Measurements from ENCODE around the gene CNST.

Gene CNST

DNA sequence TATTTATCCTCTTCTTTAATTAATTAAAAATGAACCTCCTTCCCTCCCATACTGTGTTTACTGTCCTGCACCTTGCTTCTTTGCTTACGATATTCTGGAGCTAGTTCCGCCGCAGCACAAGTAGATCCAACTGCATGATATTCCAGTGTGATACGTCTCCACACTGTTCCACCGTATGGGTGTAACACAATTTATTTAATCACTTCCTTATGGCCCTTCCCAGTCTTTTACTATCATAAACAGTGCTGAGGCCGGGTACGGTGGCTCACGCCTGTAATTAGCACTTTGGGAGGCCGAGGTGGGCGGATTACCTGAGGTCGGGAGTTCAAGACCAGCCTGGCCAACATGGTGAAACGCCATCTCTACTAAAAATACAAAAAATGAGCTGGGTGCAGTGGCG is 25.7 kb downstream of the CNST start:
- H3K4me3 ChIP-seq (replicated peaks; ENCODE audit: low read depth, low read length), result no peak overlapping the region
- DNase-seq (ENCODE audit: extremely low read depth, low read depth), result no peak
- TF ChIP-seq, protein P1, sequence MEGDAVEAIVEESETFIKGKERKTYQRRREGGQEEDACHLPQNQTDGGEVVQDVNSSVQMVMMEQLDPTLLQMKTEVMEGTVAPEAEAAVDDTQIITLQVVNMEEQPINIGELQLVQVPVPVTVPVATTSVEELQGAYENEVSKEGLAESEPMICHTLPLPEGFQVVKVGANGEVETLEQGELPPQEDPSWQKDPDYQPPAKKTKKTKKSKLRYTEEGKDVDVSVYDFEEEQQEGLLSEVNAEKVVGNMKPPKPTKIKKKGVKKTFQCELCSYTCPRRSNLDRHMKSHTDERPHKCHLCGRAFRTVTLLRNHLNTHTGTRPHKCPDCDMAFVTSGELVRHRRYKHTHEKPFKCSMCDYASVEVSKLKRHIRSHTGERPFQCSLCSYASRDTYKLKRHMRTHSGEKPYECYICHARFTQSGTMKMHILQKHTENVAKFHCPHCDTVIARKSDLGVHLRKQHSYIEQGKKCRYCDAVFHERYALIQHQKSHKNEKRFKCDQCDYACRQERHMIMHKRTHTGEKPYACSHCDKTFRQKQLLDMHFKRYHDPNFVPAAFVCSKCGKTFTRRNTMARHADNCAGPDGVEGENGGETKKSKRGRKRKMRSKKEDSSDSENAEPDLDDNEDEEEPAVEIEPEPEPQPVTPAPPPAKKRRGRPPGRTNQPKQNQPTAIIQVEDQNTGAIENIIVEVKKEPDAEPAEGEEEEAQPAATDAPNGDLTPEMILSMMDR (IDR thresholded peaks at IDR 0.05; ENCODE audit: low read depth, low read length, missing control alignments), result no peak

DNA sequence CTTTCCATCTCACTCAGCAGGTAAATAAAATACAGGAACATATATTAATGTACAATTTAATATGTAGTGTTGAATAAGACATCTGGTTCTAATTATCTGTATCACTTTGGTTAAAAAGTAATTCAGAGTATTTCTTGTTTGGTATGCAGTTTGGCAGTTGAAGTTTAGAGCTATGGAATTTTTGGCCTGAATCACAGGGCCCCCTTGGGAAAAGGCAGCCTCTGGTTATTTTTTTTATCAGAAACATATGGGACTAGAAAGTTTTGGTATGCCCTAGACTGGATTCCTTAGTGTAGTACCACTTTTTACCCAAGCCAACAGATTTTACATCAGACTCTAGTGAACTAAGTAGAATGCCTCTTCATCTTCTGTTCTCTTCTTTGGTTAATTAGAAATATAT is 26.4 kb downstream of the CNST start:
- DNase-seq (ENCODE audit: extremely low read depth, low read depth), result peak; percentile 83
- no peak overlapping the region for H3K4me3 ChIP-seq (replicated peaks; ENCODE audit: low read depth, low read length)
- TF ChIP-seq, protein P1 (IDR thresholded peaks at IDR 0.05; ENCODE audit: low read depth, low read length, missing control alignments), result no peak

DNA sequence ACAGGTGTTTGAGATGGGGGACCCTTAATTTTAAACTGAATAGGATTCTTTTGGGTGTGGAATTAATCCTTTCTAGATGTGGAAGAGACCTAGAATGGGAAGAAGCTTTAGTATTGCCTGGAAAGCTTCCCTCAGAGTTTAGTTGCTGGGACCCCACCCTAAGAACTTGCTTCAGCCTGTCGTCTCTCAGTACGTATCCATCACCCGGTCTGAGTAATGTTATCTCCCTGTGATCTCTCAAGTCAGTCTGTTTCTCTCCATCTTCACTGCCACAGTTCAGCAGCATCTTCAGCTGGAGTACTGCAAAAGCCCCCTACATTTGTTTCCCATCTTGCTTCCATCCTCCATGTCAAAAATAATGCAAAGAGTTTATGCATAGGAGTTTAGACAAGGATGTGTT is 28.9 kb downstream of the CNST start:
- TF ChIP-seq, protein P1 (IDR thresholded peaks at IDR 0.05; ENCODE audit: low read depth, low read length, missing control alignments), result no peak
- DNase-seq (ENCODE audit: extremely low read depth, low read depth), result no peak
- no peak overlapping the region for H3K4me3 ChIP-seq (replicated peaks; ENCODE audit: low read depth, low read length)

DNA sequence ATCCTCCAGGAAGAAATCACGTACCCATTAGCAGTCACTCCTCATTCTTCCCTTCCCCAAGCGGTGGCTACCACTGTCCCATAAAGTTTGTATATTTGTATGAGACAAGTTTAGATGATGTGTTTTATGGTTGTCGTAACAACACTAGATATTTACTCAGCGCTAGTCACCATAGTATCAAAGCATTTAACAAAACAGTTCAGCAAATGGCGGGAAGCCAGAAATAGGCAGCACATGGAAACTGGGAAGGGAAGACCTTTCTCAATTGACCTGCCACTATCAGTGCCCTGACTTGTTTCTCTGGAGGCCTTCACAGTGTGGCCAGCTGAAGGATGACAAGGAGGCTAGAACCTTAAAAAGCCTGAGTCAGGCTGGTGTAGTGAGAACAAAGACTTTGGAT is 31.1 kb downstream of the CNST start:
- peak; percentile 75 for DNase-seq (ENCODE audit: extremely low read depth, low read depth)
- TF ChIP-seq, protein P1 (IDR thresholded peaks at IDR 0.05; ENCODE audit: low read depth, low read length, missing control alignments), result no peak

DNA sequence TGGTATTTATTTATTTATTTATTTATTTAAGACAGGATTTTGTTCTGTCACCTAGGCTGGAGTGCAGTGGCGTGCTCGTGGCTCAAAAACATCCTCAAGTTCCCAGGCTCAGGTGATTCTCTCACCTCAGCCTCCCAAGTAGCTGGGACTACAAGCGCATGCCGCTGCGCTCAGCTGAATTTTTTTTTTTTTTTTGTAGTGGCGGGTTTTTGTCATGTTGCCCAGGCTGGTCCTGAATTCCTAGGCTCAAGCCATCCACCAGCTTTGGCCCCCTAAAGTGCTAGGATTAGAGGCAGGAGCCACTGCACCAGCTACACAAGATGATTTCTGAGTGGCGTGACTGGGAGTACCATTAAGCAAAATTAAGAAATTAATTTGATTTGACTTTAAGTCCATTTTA is 31.7 kb downstream of the CNST start:
- no peak overlapping the region for H3K4me3 ChIP-seq (replicated peaks; ENCODE audit: low read depth, low read length)
- no peak for DNase-seq (ENCODE audit: extremely low read depth, low read depth)
- TF ChIP-seq, protein P1 (IDR thresholded peaks at IDR 0.05; ENCODE audit: low read depth, low read length, missing control alignments), result no peak

More for the DNA sequence above, 31.1 kb downstream of the CNST start:
- H3K4me3 ChIP-seq (replicated peaks; ENCODE audit: low read depth, low read length), result no peak overlapping the region

DNA sequence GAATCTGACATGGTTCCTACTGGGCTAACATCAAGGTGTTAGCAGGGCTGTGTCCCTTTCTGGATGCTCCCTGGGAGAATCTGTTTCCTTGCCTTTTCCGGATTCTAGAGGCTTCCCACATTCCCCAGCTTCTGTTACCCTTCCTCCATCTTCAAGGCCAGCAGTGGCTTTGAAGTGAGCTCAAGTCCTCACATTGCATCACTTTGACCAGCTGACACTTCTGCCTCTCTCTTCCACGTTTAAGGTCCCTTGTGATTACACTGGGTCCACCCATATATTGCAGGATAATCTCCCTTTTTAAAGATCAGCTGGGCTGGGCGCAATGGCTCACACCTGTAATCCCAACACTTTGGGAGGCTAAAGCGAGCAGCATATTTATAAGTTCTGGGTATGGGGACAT is 33.1 kb downstream of the CNST start:
- DNase-seq (ENCODE audit: extremely low read depth, low read depth), result no peak
- TF ChIP-seq, protein P1 (IDR thresholded peaks at IDR 0.05; ENCODE audit: low read depth, low read length, missing control alignments), result no peak
- no peak overlapping the region for H3K4me3 ChIP-seq (replicated peaks; ENCODE audit: low read depth, low read length)

DNA sequence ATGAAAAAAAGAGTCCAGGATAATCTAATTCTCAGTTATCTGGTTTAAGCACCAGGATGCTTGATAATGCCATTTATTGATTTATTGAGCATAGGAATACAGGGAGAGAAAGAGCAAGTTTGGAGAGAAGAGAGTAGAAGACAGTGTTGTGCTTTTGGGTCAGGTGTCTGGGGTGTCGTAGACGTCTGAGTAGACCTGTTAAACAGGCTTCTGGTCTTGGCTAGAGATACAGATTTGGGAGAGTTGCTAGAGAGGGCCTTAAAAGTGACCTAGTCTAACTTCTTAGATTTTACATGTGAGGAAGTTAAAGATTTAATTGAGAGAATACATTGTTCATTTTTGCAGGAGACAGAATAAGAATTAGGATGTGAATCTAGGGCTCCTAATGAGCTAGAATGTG is 34.3 kb downstream of the CNST start:
- no peak overlapping the region for H3K4me3 ChIP-seq (replicated peaks; ENCODE audit: low read depth, low read length)
- no peak for DNase-seq (ENCODE audit: extremely low read depth, low read depth)
- TF ChIP-seq, protein P1 (IDR thresholded peaks at IDR 0.05; ENCODE audit: low read depth, low read length, missing control alignments), result no peak
